GM12878 (cell line): Measurements from ENCODE around the gene YEATS4. TPM values are rescaled to one million over a fixed set of nuclear protein-coding genes. Genes with fewer than 3 reads are reported as not detected.
"Not testable (repeated sequence)": the region's sequence is repeated elsewhere in the genome, so short reads cannot be mapped to it uniquely, and the experiment has no call there.

Experiments used
- ATAC-seq: fragments of 200-7000 bp; cut with Tn5 transposase; 3 replicates; pipeline ENCODE4 v1.9.1; 2020; ENCODE audit warnings: mild to moderate bottlenecking, moderate library complexity
- BruUV-seq: library from RNA; stranded (reverse); fragments of 400-500 nt; replicated peaks from 2 replicates; lab custom pipeline; 2021; lab: Mats Ljungman, UMichigan
- CTCF ChIA-PET: fragments of 300-600 bp; sonication (Branson Sonifier 250); formaldehyde crosslinking; extraction: SDS; loops from one replicate; lab custom pipeline; 2021; ENCODE audit warnings: inconsistent platforms; lab: Yijun Ruan, JAX
- POLR2A ChIA-PET: fragments of 350-600 bp; formaldehyde crosslinking; extraction: SDS; loops from one replicate; lab custom pipeline; 2021; ENCODE audit warnings: inconsistent platforms; lab: Charles Lee
- RAD21 ChIA-PET: fragments of 300-600 bp; sonication (Branson Sonifier 250); formaldehyde crosslinking; loops from one replicate; lab custom pipeline; 2023; ENCODE audit warnings: antibody characterized with exemption; ENCODE audit not compliant: unreplicated experiment; lab: Charles Lee
- SMC1A ChIA-PET: fragments of 300-600 bp; sonication (Branson Sonifier 250); formaldehyde crosslinking; loops from one replicate; lab custom pipeline; 2023; ENCODE audit not compliant: unreplicated experiment, uncharacterized antibody; lab: Charles Lee
- DNase-seq: peaks from one replicate; pipeline ENCODE4 v3.0.0-alpha.2; 2011; ENCODE audit warnings: low read depth, low spot score
- FAIRE-seq: peaks from 3 replicates; lab custom pipeline; 2011; peaks lifted over from hg19 to GRCh38; lab: Jason Lieb, UNC
- H2AFZ ChIP-seq: 2 replicates; pipeline ENCODE4 v1.6.0; 2011; ENCODE audit warnings: low read depth, low read length, control low read depth; ENCODE audit not compliant: control insufficient read depth
- H3K27ac ChIP-seq: 2 replicates; pipeline ENCODE4 v1.5.1; 2011; ENCODE audit warnings: control low read depth; ENCODE audit not compliant: control insufficient read depth, insufficient read depth
- H3K27me3 ChIP-seq, 2 experiments: replicated peaks in 1 of 2; 2 replicates each; pipeline versions ENCODE4 v1.6.0 to v1.6.1; 2011; ENCODE audit warnings: low read length in 1 of 2; ENCODE audit not compliant: control insufficient read depth in 2 of 2, insufficient read depth in 2 of 2
- H3K36me3 ChIP-seq, 2 experiments: 2 replicates each; pipeline ENCODE4 v1.5.1; 2011; ENCODE audit warnings: low read length in 1 of 2; ENCODE audit not compliant: control insufficient read depth in 2 of 2, insufficient read depth in 2 of 2
- H3K4me1 ChIP-seq: 2 replicates; pipeline ENCODE4 v1.6.1; 2011; ENCODE audit warnings: mild to moderate bottlenecking, low read length, moderate library complexity, mixed read lengths; ENCODE audit not compliant: control insufficient read depth, insufficient read depth
- H3K4me2 ChIP-seq: 2 replicates; pipeline ENCODE4 v1.6.0; 2011; ENCODE audit warnings: control low read depth; ENCODE audit not compliant: control insufficient read depth, insufficient read depth
- H3K4me3 ChIP-seq: fragments of 200-600 bp; sonication (generic); 2 replicates; pipeline ENCODE4 v1.5.1; 2016
- H3K79me2 ChIP-seq: 2 replicates; pipeline ENCODE4 v1.6.0; 2011; ENCODE audit warnings: low read length; ENCODE audit not compliant: control insufficient read depth, insufficient read depth
- H3K9ac ChIP-seq: 2 replicates; pipeline ENCODE4 v1.8.0; 2011; ENCODE audit warnings: low read length, control low read depth, mixed read lengths; ENCODE audit not compliant: control insufficient read depth, insufficient read depth
- H3K9me3 ChIP-seq: replicated peaks from 3 replicates; pipeline ENCODE4 v1.5.1; 2011; ENCODE audit warnings: mild to moderate bottlenecking, low read length; ENCODE audit not compliant: control insufficient read depth, insufficient read depth
- H4K20me1 ChIP-seq: 2 replicates; pipeline ENCODE4 v1.6.0; 2011; ENCODE audit not compliant: control insufficient read depth, insufficient read depth
- CHD1 ChIP-seq: IDR thresholded peaks from 2 replicates; pipeline ENCODE4 v1.6.1; 2012; ENCODE audit warnings: low read depth, low read length, improper control_type of control experiment
- ETV6 ChIP-seq, 2 experiments: fragments of 450-650 bp in 1 of 2; IDR thresholded peaks in 1 of 2; conservative IDR thresholded peaks in 1 of 2; 2 replicates each; pipeline ENCODE4 v1.6.1; 2014; ENCODE audit warnings: antibody characterized with exemption in 1 of 2, borderline replicate concordance in 1 of 2, low read depth in 1 of 2, mild to moderate bottlenecking in 1 of 2, moderate library complexity in 1 of 2
- FOXM1 ChIP-seq: IDR thresholded peaks from 2 replicates; pipeline ENCODE4 v1.6.1; 2012; ENCODE audit warnings: low read depth, mild to moderate bottlenecking, inconsistent platforms, low read length, moderate library complexity
- HDGF ChIP-seq: fragments of 450-650 bp; IDR thresholded peaks from 2 replicates; pipeline ENCODE4 v1.6.1; 2016; ENCODE audit warnings: antibody characterized with exemption
- MYC ChIP-seq: IDR thresholded peaks from 2 replicates; pipeline ENCODE4 v1.6.1; 2011; ENCODE audit warnings: mild to moderate bottlenecking, low read length, moderate library complexity, inconsistent platforms; ENCODE audit not compliant: insufficient read depth, insufficient replicate concordance, insufficient read length, severe bottlenecking
- NR2F1 ChIP-seq: fragments of 450-650 bp; conservative IDR thresholded peaks from 2 replicates; pipeline ENCODE4 v1.6.1; 2017; ENCODE audit warnings: mild to moderate bottlenecking
- RFX5 ChIP-seq: IDR thresholded peaks from 2 replicates; pipeline ENCODE4 v1.6.1; 2011; ENCODE audit warnings: low read depth, low read length, improper control_type of control experiment
- SMAD1 ChIP-seq: fragments of 450-650 bp; IDR thresholded peaks from 2 replicates; pipeline ENCODE4 v1.6.1; 2018; ENCODE audit warnings: mild to moderate bottlenecking, low read depth; ENCODE audit not compliant: partially characterized antibody
- WGBS: methylation state at CpG from one replicate; pipeline ENCODE4 v1.1.6; 2016; ENCODE audit warnings: low lambda C conversion rate; ENCODE audit not compliant: insufficient replicate concordance, insufficient coverage; ENCODE audit errors: missing lambda C conversion rate; 5-methylcytosine and 5-hydroxymethylcytosine counted together
- in situ Hi-C: fragments of 300-500 bp; cut with MboI; formaldehyde crosslinking; loops from 9 replicates; pipeline ENCODE4 v1.14.3; 2018; ENCODE audit warnings: mixed read lengths
- intact Hi-C: fragments of 100-400 bp; cut with micrococcal nuclease; formaldehyde crosslinking; loops from one replicate; pipeline ENCODE4 v1.14.2; 2022; ENCODE audit not compliant: unreplicated experiment
- polyA plus RNA-seq, 11 experiments: library from polyadenylated mRNA; depleted of rRNA in 4 of 11; unstranded in 6 of 11; stranded (reverse) in 5 of 11; fragments of >200 nt; fragmentation: Nextera tagmentation in 4 of 11; fragmentation: Illumina TruSeq in 1 of 11; extraction: Ambion mirVana in 4 of 11; extraction: Trizol in 1 of 11; gene quantifications; 1 replicate in 1 of 11; 2 replicates in 10 of 11; pipeline versions ENCODE4 v1.2.1 to v1.2.3, GENCODE V29; 2011 to 2016; ENCODE audit warnings: inconsistent platforms in 2 of 11, missing spikeins in 2 of 11, low read depth in 1 of 11
- total RNA-seq, 4 experiments: library from RNA; depleted of rRNA in 3 of 4; stranded (reverse); fragments of >200 nt in 3 of 4; fragmentation: Illumina TruSeq in 1 of 4; extraction: Trizol in 1 of 4; gene quantifications; 2 replicates each; pipeline versions ENCODE4 v1.2.1 to v1.2.3, GENCODE V29; 2013 to 2021
- TF ChIP-seq, protein P1 (sequence below): fragments of 450-650 bp; IDR thresholded peaks from 2 replicates; pipeline ENCODE4 v1.6.1; 2017; ENCODE audit warnings: antibody characterized with exemption, mild to moderate bottlenecking, moderate library complexity

Gene YEATS4
- total and polyA plus RNA-seq, 10 of the 15 experiments (the other 5 are each of a cell fraction or from before 2014, with no cell fraction given), result 23.8 to 45.4 (median 36.8) TPM

- TF ChIP-seq NR2F1, result peak; percentile 98
- peak; percentile 57; the same call in 1 of the 2 replicates for TF ChIP-seq CHD1
These were observed at the start of gene YEATS4 (continued) for GRCh38 chr12:69359531-69360347.

- POLR2A ChIA-PET, result no interaction called here
- RAD21 ChIA-PET, result no interaction called here
- CTCF ChIA-PET, result no interaction called here
These were observed 46.3 kb upstream of the YEATS4 start for GRCh38 chr12:69313209-69313608.

GRCh38 chr12:69316784-69317183 is 42.8 kb upstream of the YEATS4 start:
- H3K4me1 ChIP-seq, SMC1A ChIA-PET, H3K4me2 ChIP-seq, H4K20me1 ChIP-seq, H3K4me3 ChIP-seq, H2AFZ ChIP-seq, ATAC-seq, H3K9me3 ChIP-seq, in situ Hi-C loops, POLR2A ChIA-PET, H3K9ac ChIP-seq, H3K27ac ChIP-seq, DNase-seq, H3K27me3 ChIP-seq, FAIRE-seq, BruUV-seq, RAD21 ChIA-PET, intact Hi-C loops, H3K36me3 ChIP-seq, CTCF ChIA-PET, H3K79me2 ChIP-seq: not testable (repeated sequence)

More at GRCh38 chr12:69313209-69313608, 46.3 kb upstream of the YEATS4 start:
- DNase-seq (no peak), ATAC-seq (no peak), FAIRE-seq (no peak)
- Histone ChIP-seq H3K4me1 (no peaks in the 10 kb centered on the region), H3K79me2 (no peaks in the 10 kb centered on the region), H2AFZ (no peak overlapping the region), H4K20me1 (no peaks in the 10 kb centered on the region), H3K9me3 (no peaks in the 10 kb centered on the region), H3K27me3 (no peaks in the 10 kb centered on the region), H3K36me3 (no peaks in the 10 kb centered on the region), H3K4me3 (no peak overlapping the region), H3K27ac (no peak overlapping the region), H3K4me2 (no peak overlapping the region), H3K9ac (no peak overlapping the region)
- SMC1A ChIA-PET, result interaction anchor here (0.6 kb wide), 1 partner anchor 46 kb away, joined by 3 read pairs; no protein-coding TSS in a partner anchor
- BruUV-seq, result no TSS peak
- in situ Hi-C loops (no loop called here), intact Hi-C loops (no loop called here)
- WGBS, result 46% methylated on average over 3 of the region's 3 CpGs
- TF ChIP-seq, protein P1, sequence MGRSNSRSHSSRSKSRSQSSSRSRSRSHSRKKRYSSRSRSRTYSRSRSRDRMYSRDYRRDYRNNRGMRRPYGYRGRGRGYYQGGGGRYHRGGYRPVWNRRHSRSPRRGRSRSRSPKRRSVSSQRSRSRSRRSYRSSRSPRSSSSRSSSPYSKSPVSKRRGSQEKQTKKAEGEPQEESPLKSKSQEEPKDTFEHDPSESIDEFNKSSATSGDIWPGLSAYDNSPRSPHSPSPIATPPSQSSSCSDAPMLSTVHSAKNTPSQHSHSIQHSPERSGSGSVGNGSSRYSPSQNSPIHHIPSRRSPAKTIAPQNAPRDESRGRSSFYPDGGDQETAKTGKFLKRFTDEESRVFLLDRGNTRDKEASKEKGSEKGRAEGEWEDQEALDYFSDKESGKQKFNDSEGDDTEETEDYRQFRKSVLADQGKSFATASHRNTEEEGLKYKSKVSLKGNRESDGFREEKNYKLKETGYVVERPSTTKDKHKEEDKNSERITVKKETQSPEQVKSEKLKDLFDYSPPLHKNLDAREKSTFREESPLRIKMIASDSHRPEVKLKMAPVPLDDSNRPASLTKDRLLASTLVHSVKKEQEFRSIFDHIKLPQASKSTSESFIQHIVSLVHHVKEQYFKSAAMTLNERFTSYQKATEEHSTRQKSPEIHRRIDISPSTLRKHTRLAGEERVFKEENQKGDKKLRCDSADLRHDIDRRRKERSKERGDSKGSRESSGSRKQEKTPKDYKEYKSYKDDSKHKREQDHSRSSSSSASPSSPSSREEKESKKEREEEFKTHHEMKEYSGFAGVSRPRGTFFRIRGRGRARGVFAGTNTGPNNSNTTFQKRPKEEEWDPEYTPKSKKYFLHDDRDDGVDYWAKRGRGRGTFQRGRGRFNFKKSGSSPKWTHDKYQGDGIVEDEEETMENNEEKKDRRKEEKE, result no peak
- TF ChIP-seq RFX5 (no peak), SMAD1 (no peak), MYC (no peak), FOXM1 (no peak), HDGF (no peak), ETV6 (conservative IDR thresholded peaks at IDR 0.05 in 1 of 2, IDR thresholded peaks at IDR 0.05 in 1 of 2; ENCODE audit: borderline replicate concordance in 1 of 2, low read depth in 1 of 2) (no peak)
